HL-60 (cell line): Measurements from ENCODE around the gene SH2D3C.
A peak's percentile ranks its signal among the peaks of the same experiment; 100 is the strongest.

Experiments used
- DNase-seq, 2 experiments: peaks; one replicate each; pipeline ENCODE4 v3.0.0-alpha.2; 2010 to 2020; ENCODE audit warnings: low read depth in 1 of 2, low spot score in 1 of 2
- H3K27ac ChIP-seq: fragments of 250-450 bp; sonication (Bioruptor Pico); replicated peaks from 2 replicates; pipeline ENCODE4 v1.5.1; 2020; ENCODE audit warnings: mild to moderate bottlenecking, moderate library complexity
- H3K27me3 ChIP-seq: fragments of 250-450 bp; sonication (Bioruptor Pico); 2 replicates; pipeline ENCODE4 v1.5.1; 2021; ENCODE audit warnings: mild to moderate bottlenecking, moderate library complexity; ENCODE audit not compliant: insufficient read depth, poor library complexity, severe bottlenecking
- H3K4me3 ChIP-seq: replicated peaks from 2 replicates; pipeline ENCODE4 v1.5.1; 2011; ENCODE audit warnings: mild to moderate bottlenecking, control low read depth, low read length; ENCODE audit not compliant: insufficient read depth
- CTCF ChIP-seq: IDR thresholded peaks from one replicate; pipeline ENCODE4 v1.5.1; 2011; ENCODE audit warnings: low read length, control low read depth, inconsistent platforms; ENCODE audit not compliant: insufficient read depth
- GABPA ChIP-seq: IDR thresholded peaks from 2 replicates; pipeline ENCODE4 v1.6.1; 2012; ENCODE audit warnings: low read depth
- POLR2AphosphoS5 ChIP-seq: IDR thresholded peaks from 2 replicates; pipeline ENCODE4 v1.6.1; 2012; ENCODE audit warnings: low read depth
- REST ChIP-seq: IDR thresholded peaks from 2 replicates; pipeline ENCODE4 v1.6.1; 2012; ENCODE audit warnings: low read depth; ENCODE audit not compliant: insufficient replicate concordance
- SPI1 ChIP-seq: IDR thresholded peaks from 2 replicates; pipeline ENCODE4 v1.6.1; 2012; ENCODE audit warnings: low read depth, mild to moderate bottlenecking, borderline replicate concordance

SH2D3C gene

GRCh38 chr9:127751269-127752054 is 27.0 kb downstream of the SH2D3C start:
- Histone ChIP-seq H3K27me3 (no peaks in the 10 kb centered on the region), H3K27ac (no peak overlapping the region), H3K4me3 (no peak overlapping the region)
- TF ChIP-seq CTCF (no peak), REST (peak; percentile 97)
- DNase-seq, result no peak

GRCh38 chr9:127749090-127749787 is 29.2 kb downstream of the SH2D3C start:
- H3K27ac ChIP-seq, result peak overlapping the region; percentile 44
- H3K27me3 ChIP-seq, result no peaks in the 10 kb centered on the region
- DNase-seq, result peak; percentile 66 to 94
- TF ChIP-seq POLR2AphosphoS5 (no peak), GABPA (no peak), REST (no peak), SPI1 (peak; percentile 81; the same call in 1 of the 2 replicates), CTCF (no peak)
- H3K4me3 ChIP-seq, result no peak overlapping the region

GRCh38 chr9:127746959-127747569 is 31.4 kb downstream of the SH2D3C start:
- DNase-seq, result no peak
- Histone ChIP-seq H3K4me3 (no peak overlapping the region), H3K27ac (no peak overlapping the region), H3K27me3 (no peaks in the 10 kb centered on the region)
- TF ChIP-seq GABPA, result no peak
- TF ChIP-seq SPI1, result no peak
- TF ChIP-seq REST, result no peak
- no peak for TF ChIP-seq POLR2AphosphoS5
- no peak for TF ChIP-seq CTCF
